K562 (cell line): ENCODE results near the gene ABHD10. TPM values are rescaled to one million over a fixed set of nuclear protein-coding genes. Genes with fewer than 3 reads are reported as not detected.

ENCODE experiments used
- ATAC-seq: fragments of 200-7000 bp; cut with Tn5 transposase; 3 replicates; pipeline ENCODE4 v1.9.1; 2020; ENCODE audit warnings: moderate library complexity
- BruUV-seq: library from RNA; stranded (reverse); fragments of 400-500 nt; replicated peaks from 2 replicates; lab custom pipeline; 2021; lab: Mats Ljungman, UMichigan
- CTCF ChIA-PET: fragments of 300-600 bp; formaldehyde crosslinking; extraction: SDS; loops from one replicate; lab custom pipeline; 2021; ENCODE audit warnings: low intra/inter-chr PET ratio; lab: Yijun Ruan, JAX
- POLR2A ChIA-PET: fragments of 300-600, 350-650 bp; sonication (Branson Sonifier 250); formaldehyde crosslinking; extraction: SDS; loops from one replicate; lab custom pipeline; 2021; ENCODE audit warnings: antibody characterized with exemption, inconsistent platforms; lab: Yijun Ruan, JAX
- DNase-seq, 4 experiments: peaks; one replicate each; pipeline versions ENCODE4 v3.0.0 to v3.0.0-alpha.2; 2011 to 2018; ENCODE audit warnings: low spot score in 3 of 4, mixed read lengths in 3 of 4; ENCODE audit errors: extremely low read depth in 1 of 4
- FAIRE-seq: peaks from 2 replicates; lab custom pipeline; 2011; peaks lifted over from hg19 to GRCh38; lab: Jason Lieb, UNC
- H2AFZ ChIP-seq: 2 replicates; pipeline ENCODE4 v1.6.0; 2011; ENCODE audit warnings: low read depth, low read length, control low read depth, inconsistent platforms
- H3K27ac ChIP-seq: fragments of 200-600 bp; 3 replicates; pipeline ENCODE4 v1.8.0; 2011; ENCODE audit warnings: low read depth, mild to moderate bottlenecking, control low read depth, inconsistent platforms, low read length, moderate library complexity, mixed read lengths; ENCODE audit errors: extremely low read depth
- H3K27me3 ChIP-seq, 2 experiments: fragments of 300-600 bp in 1 of 2; 2 replicates in 1 of 2; 3 replicates in 1 of 2; pipeline versions ENCODE4 v1.6.0 to v1.8.0; 2011; ENCODE audit warnings: inconsistent platforms in 2 of 2, low read length in 2 of 2, mild to moderate bottlenecking in 1 of 2, mixed read lengths in 1 of 2, moderate library complexity in 1 of 2; ENCODE audit not compliant: control insufficient read depth in 2 of 2, insufficient read depth in 2 of 2
- H3K36me3 ChIP-seq: fragments of 300-600 bp; 3 replicates; pipeline ENCODE4 v1.8.0; 2011; ENCODE audit warnings: mild to moderate bottlenecking, low read length, inconsistent platforms; ENCODE audit not compliant: control insufficient read depth, insufficient read depth
- H3K4me1 ChIP-seq, 2 experiments: fragments of 200-600 bp in 1 of 2; replicated peaks in 1 of 2; 2 replicates in 1 of 2; 3 replicates in 1 of 2; pipeline versions ENCODE4 v1.5.1 to v1.8.0; 2011; ENCODE audit warnings: inconsistent platforms in 2 of 2, low read length in 2 of 2, mild to moderate bottlenecking in 1 of 2, mixed read lengths in 1 of 2, moderate library complexity in 1 of 2; ENCODE audit not compliant: control insufficient read depth in 2 of 2, insufficient read depth in 2 of 2
- H3K4me2 ChIP-seq: 2 replicates; pipeline ENCODE4 v1.6.1; 2011; ENCODE audit warnings: low read length, control low read depth, inconsistent platforms, mixed read lengths; ENCODE audit not compliant: insufficient read depth
- H3K4me3 ChIP-seq: fragments of 200-600 bp; sonication (generic), shearing (Covaris generic); 2 replicates; pipeline ENCODE4 v1.5.1; 2016; ENCODE audit warnings: control low read depth, inconsistent platforms
- H3K79me2 ChIP-seq: fragments of 200-600 bp; 3 replicates; pipeline ENCODE4 v1.8.0; 2011; ENCODE audit warnings: low read length, inconsistent platforms; ENCODE audit not compliant: control insufficient read depth, insufficient read depth
- H3K9ac ChIP-seq, 2 experiments: 2 replicates each; pipeline versions ENCODE4 v1.6.0 to v1.6.1; 2011; ENCODE audit warnings: low read depth in 2 of 2, low read length in 2 of 2, control low read depth in 1 of 2, inconsistent platforms in 1 of 2, mild to moderate bottlenecking in 1 of 2, mixed read lengths in 1 of 2; ENCODE audit not compliant: insufficient read depth in 1 of 2
- H3K9me1 ChIP-seq: one replicate; pipeline ENCODE4 v1.6.0; 2011; ENCODE audit warnings: inconsistent platforms, mild to moderate bottlenecking, low read length, moderate library complexity; ENCODE audit not compliant: control insufficient read depth, insufficient read depth
- H3K9me3 ChIP-seq: replicated peaks from 2 replicates; pipeline ENCODE4 v1.5.1; 2011; ENCODE audit warnings: low read depth, low read length, inconsistent platforms; ENCODE audit not compliant: control insufficient read depth, insufficient read depth
- H4K20me1 ChIP-seq: replicated peaks from 2 replicates; pipeline ENCODE4 v1.6.1; 2011; ENCODE audit warnings: low read length, inconsistent platforms, mixed read lengths; ENCODE audit not compliant: control insufficient read depth, insufficient read depth
- ZNF311 ChIP-seq: fragments of 250-450 bp; sonication (Bioruptor Pico); IDR thresholded peaks from 2 replicates; pipeline ENCODE4 v1.4.0; 2020; ENCODE audit warnings: mild to moderate bottlenecking, moderate library complexity
- ZNF445 ChIP-seq: fragments of 250-450 bp; sonication (Bioruptor Pico); IDR thresholded peaks from 2 replicates; pipeline ENCODE4 v1.4.0; 2020; ENCODE audit warnings: low read depth, mild to moderate bottlenecking, moderate library complexity
- ZNF699 ChIP-seq: fragments of 250-450 bp; sonication (Bioruptor Pico); IDR thresholded peaks from 2 replicates; pipeline ENCODE4 v1.8.0; 2021; ENCODE audit warnings: mild to moderate bottlenecking, moderate library complexity; ENCODE audit not compliant: insufficient replicate concordance
- WGBS: fragments of 100-300 bp; shearing (Covaris generic); methylation state at CpG from one replicate; pipeline ENCODE4 v1.1.6; 2016; ENCODE audit warnings: low coverage, mixed read lengths; ENCODE audit not compliant: insufficient coverage; ENCODE audit errors: missing lambda C conversion rate; 5-methylcytosine and 5-hydroxymethylcytosine counted together
- in situ Hi-C: fragments of 300-500 bp; cut with MboI; formaldehyde crosslinking; loops from 4 replicates; pipeline ENCODE4 v1.15.0; 2018; ENCODE audit warnings: inconsistent platforms, mixed read lengths
- intact Hi-C: fragments of 100-400 bp; cut with micrococcal nuclease; formaldehyde crosslinking; loops from 2 replicates; pipeline ENCODE4 v1.14.2; 2022
- polyA plus RNA-seq, 8 experiments: library from polyadenylated mRNA; depleted of rRNA in 4 of 8; stranded (reverse) in 5 of 8; unstranded in 3 of 8; fragments of >200 nt; fragmentation: Nextera tagmentation in 2 of 8; fragmentation: Illumina TruSeq in 1 of 8; extraction: Ambion mirVana in 2 of 8; extraction: Trizol in 1 of 8; gene quantifications; 2 replicates each; pipeline versions ENCODE4 v1.2.1 to v1.2.3, GENCODE V29; 2011 to 2014; ENCODE audit warnings: inconsistent platforms in 1 of 8, missing spikeins in 1 of 8
- total RNA-seq, 7 experiments: library from RNA; depleted of rRNA in 6 of 7; stranded (reverse); fragments of >200 nt in 6 of 7; fragmentation: Illumina TruSeq in 2 of 7; extraction: Trizol in 2 of 7; gene quantifications; 2 replicates each; pipeline versions ENCODE4 v1.2.1 to v1.2.3, GENCODE V29; 2011 to 2021; ENCODE audit warnings: low replicate concordance in 1 of 7
- TF ChIP-seq, protein P1 (sequence below): fragments of 250-450 bp; sonication (Bioruptor Pico); IDR thresholded peaks from 2 replicates; pipeline ENCODE4 v1.8.0; 2021; ENCODE audit warnings: moderate library complexity, mild to moderate bottlenecking, inconsistent platforms

Gene ABHD10
- total and polyA plus RNA-seq, 9 of the 15 experiments (the other 6 are each of a cell fraction or from before 2014, with no cell fraction given), result 6.1 to 29.5 (median 11.5) TPM

- ATAC-seq (no peak), DNase-seq (no peak), FAIRE-seq (no peak)
- Histone ChIP-seq H3K36me3 (no peaks in the 10 kb centered on the region), H3K79me2 (no peaks in the 10 kb centered on the region), H3K9me3 (no peaks in the 10 kb centered on the region), H3K9me1 (no peaks in the 10 kb centered on the region), H3K4me3 (no peak overlapping the region), H3K9ac (no peak overlapping the region), H3K4me2 (no peak overlapping the region), H2AFZ (no peak overlapping the region), H4K20me1 (no peaks in the 10 kb centered on the region), H3K4me1 (no peaks in the 10 kb centered on the region; a peak in 1 of 5 replicates), H3K27ac (no peak overlapping the region), H3K27me3 (peaks cover 0 to 14% of the 10 kb centered on the region in 2 experiments; a peak in 3 of 5 replicates)
- 0% methylated on average over 14 of the region's 19 CpGs for WGBS
- ChIA-PET CTCF (no interaction called here), POLR2A (interaction anchor here (1.0 kb wide), 1 partner anchor 10 kb away, joined by 4 read pairs; no protein-coding TSS in a partner anchor)
- no TSS peak for BruUV-seq
- in situ Hi-C loops, result no loop called here
- TF ChIP-seq ZNF445 (CRISPR knock-in tag), result no peak
- intact Hi-C loops, result no loop called here
These were observed 20.9 kb downstream of the ABHD10 start for GRCh38 chr3:111999484-112000324.

GRCh38 chr3:112000367-112000771, 21.5 kb downstream of the ABHD10 start:
- ChIA-PET POLR2A (no interaction called here), CTCF (no interaction called here)
- Histone ChIP-seq H3K9me1 (no peaks in the 10 kb centered on the region), H3K4me1 (no peaks in the 10 kb centered on the region; a peak in 1 of 5 replicates), H4K20me1 (no peaks in the 10 kb centered on the region), H3K9me3 (no peaks in the 10 kb centered on the region), H3K4me2 (no peak overlapping the region), H3K4me3 (no peak overlapping the region), H3K79me2 (no peaks in the 10 kb centered on the region), H3K27ac (no peak overlapping the region), H3K36me3 (no peaks in the 10 kb centered on the region), H3K27me3 (peaks cover 0 to 14% of the 10 kb centered on the region in 2 experiments; a peak in 3 of 5 replicates), H2AFZ (no peak overlapping the region), H3K9ac (no peak overlapping the region)
- ATAC-seq, result no peak
- no peak for DNase-seq
- no peak for FAIRE-seq
- BruUV-seq, result no TSS peak
- intact Hi-C loops (no loop called here), in situ Hi-C loops (no loop called here)
- 0% methylated on average over 4 of the region's 5 CpGs for WGBS
- TF ChIP-seq, protein P1, sequence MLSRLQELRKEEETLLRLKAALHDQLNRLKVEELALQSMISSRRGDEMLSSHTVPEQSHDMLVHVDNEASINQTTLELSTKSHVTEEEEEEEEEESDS, result no peak
- no peak for TF ChIP-seq ZNF699
- TF ChIP-seq ZNF311 (CRISPR knock-in tag), result no peak
